HCT116 (cell line): Measurements from ENCODE around the gene C3orf52. TPM values are rescaled to one million over a fixed set of nuclear protein-coding genes. Genes with fewer than 3 reads are reported as not detected.

Experiments used
- ATAC-seq: fragments of 200-7000 bp; cut with Tn5 transposase; 2 replicates; pipeline ENCODE4 v1.9.1; 2020; ENCODE audit warnings: mild to moderate bottlenecking, moderate library complexity
- BruUV-seq: library from RNA; stranded (reverse); fragments of 400-500 nt; replicated peaks from 2 replicates; lab custom pipeline; 2021; lab: Mats Ljungman, UMichigan
- CTCF ChIA-PET: fragments of 300-600 bp; sonication (Branson Sonifier 250); formaldehyde crosslinking; loops from one replicate; lab custom pipeline; 2021; ENCODE audit warnings: antibody characterized with exemption; lab: Charles Lee
- POLR2A ChIA-PET: fragments of 300-600, 350-600 bp; sonication (Branson Sonifier 250); formaldehyde crosslinking; loops from one replicate; lab custom pipeline; 2021; ENCODE audit warnings: antibody characterized with exemption; lab: Charles Lee
- RAD21 ChIA-PET, 2 experiments: fragments of 300-600 bp; sonication (Branson Sonifier 250); formaldehyde crosslinking; loops; one replicate each; lab custom pipeline; 2023; ENCODE audit warnings: low total read pairs in 2 of 2; ENCODE audit not compliant: uncharacterized antibody in 2 of 2, unreplicated experiment in 2 of 2, low non-redundant PET in 1 of 2; lab: Charles Lee
- DNase-seq: peaks from one replicate; pipeline ENCODE4 v3.0.0-alpha.2; 2010; ENCODE audit warnings: low read depth, low spot score
- H2AFZ ChIP-seq: fragments of 200-600 bp; shearing (Covaris generic), sonication (generic); 2 replicates; pipeline ENCODE4 v1.6.1; 2017; ENCODE audit warnings: low read depth, mixed run types, mixed read lengths, antibody characterized with exemption, low read length; ENCODE audit not compliant: poor library complexity, severe bottlenecking
- H3K27ac ChIP-seq: 2 replicates; pipeline ENCODE4 v1.5.1; 2012; ENCODE audit warnings: low read depth, low read length
- H3K27me3 ChIP-seq: fragments of 200-600 bp; sonication (generic); 2 replicates; pipeline ENCODE4 v1.6.1; 2016; ENCODE audit warnings: mixed run types, low read length, mixed read lengths; ENCODE audit not compliant: insufficient read depth
- H3K36me3 ChIP-seq, 2 experiments: fragments of 200-500 bp in 1 of 2; fragments of 200-600 bp in 1 of 2; sonication (Bioruptor generic) in 1 of 2; sonication (generic) in 1 of 2; 2 replicates each; pipeline versions ENCODE4 v1.5.1 to v1.6.1; 2014 to 2016; ENCODE audit warnings: low read length in 2 of 2, inconsistent platforms in 1 of 2, mixed read lengths in 1 of 2, mixed run types in 1 of 2; ENCODE audit not compliant: insufficient read depth in 2 of 2, control insufficient read depth in 1 of 2
- H3K4me1 ChIP-seq, 2 experiments: fragments of 200-600 bp in 1 of 2; sonication (generic) in 1 of 2; 2 replicates each; pipeline versions ENCODE4 v1.5.1 to v1.6.1; 2012 to 2017; ENCODE audit warnings: low read length in 2 of 2, inconsistent platforms in 1 of 2, mild to moderate bottlenecking in 1 of 2, mixed read lengths in 1 of 2, mixed run types in 1 of 2, moderate library complexity in 1 of 2; ENCODE audit not compliant: insufficient read depth in 2 of 2, control insufficient read depth in 1 of 2
- H3K4me2 ChIP-seq: fragments of 200-600 bp; sonication (generic); 2 replicates; pipeline ENCODE4 v1.6.1; 2017; ENCODE audit warnings: mixed run types, low read length, mixed read lengths
- H3K4me3 ChIP-seq, 2 experiments: fragments of 200-600 bp in 1 of 2; sonication (generic) in 1 of 2; replicated peaks in 1 of 2; 2 replicates each; pipeline ENCODE4 v1.5.1; 2011 to 2016; ENCODE audit warnings: low read length in 2 of 2, control low read depth in 1 of 2, low read depth in 1 of 2, mild to moderate bottlenecking in 1 of 2, mixed read lengths in 1 of 2, mixed run types in 1 of 2
- H3K79me2 ChIP-seq: fragments of 200-600 bp; sonication (generic); 2 replicates; pipeline ENCODE4 v1.6.1; 2017; ENCODE audit warnings: mild to moderate bottlenecking, mixed run types, low read length, moderate library complexity, mixed read lengths; ENCODE audit not compliant: insufficient read depth
- H3K9ac ChIP-seq: fragments of 200-600 bp; sonication (generic); 2 replicates; pipeline ENCODE4 v1.6.1; 2016; ENCODE audit warnings: low read length, mixed read lengths
- H3K9me2 ChIP-seq: fragments of 200-600 bp; sonication (generic), shearing (Covaris generic); 2 replicates; pipeline ENCODE4 v1.6.1; 2017; ENCODE audit warnings: mixed run types, mild to moderate bottlenecking, moderate library complexity; ENCODE audit not compliant: insufficient read depth
- H3K9me3 ChIP-seq, 2 experiments: fragments of 200-500 bp in 1 of 2; fragments of 200-600 bp in 1 of 2; sonication (Bioruptor generic) in 1 of 2; sonication (generic) in 1 of 2; 2 replicates each; pipeline ENCODE4 v1.6.1; 2014 to 2017; ENCODE audit warnings: low read length in 2 of 2, mixed read lengths in 2 of 2, inconsistent platforms in 1 of 2, low read depth in 1 of 2, mild to moderate bottlenecking in 1 of 2, mixed run types in 1 of 2, moderate library complexity in 1 of 2; ENCODE audit not compliant: control insufficient read depth in 1 of 2, insufficient read depth in 1 of 2
- H4K20me1 ChIP-seq: fragments of 200-600 bp; sonication (generic), shearing (Covaris generic); 2 replicates; pipeline ENCODE4 v1.6.1; 2017; ENCODE audit warnings: mixed run types, mild to moderate bottlenecking, moderate library complexity; ENCODE audit not compliant: insufficient read depth
- CEBPB ChIP-seq: IDR thresholded peaks from 2 replicates; pipeline ENCODE4 v1.6.1; 2012; ENCODE audit warnings: low read depth
- EZH2phosphoT487 ChIP-seq: fragments of 200-600 bp; IDR thresholded peaks from 2 replicates; pipeline ENCODE4 v1.6.1; 2018; ENCODE audit warnings: antibody characterized with exemption, borderline replicate concordance
- FOSL1 ChIP-seq: IDR thresholded peaks from 2 replicates; pipeline ENCODE4 v1.6.1; 2012; ENCODE audit warnings: low read depth
- JUND ChIP-seq: IDR thresholded peaks from 2 replicates; pipeline ENCODE4 v1.6.1; 2012
- POLR2A ChIP-seq: IDR thresholded peaks from 2 replicates; pipeline ENCODE4 v1.7.0; 2011; ENCODE audit warnings: borderline replicate concordance; ENCODE audit not compliant: insufficient read depth, insufficient read length; ENCODE audit errors: extremely low read depth
- POLR2AphosphoS5 ChIP-seq: IDR thresholded peaks from 2 replicates; pipeline ENCODE4 v1.6.1; 2011; ENCODE audit warnings: mild to moderate bottlenecking, low read depth, low read length, moderate library complexity
- SIN3A ChIP-seq: IDR thresholded peaks from 2 replicates; pipeline ENCODE4 v1.6.1; 2012; ENCODE audit warnings: low read depth
- SP1 ChIP-seq: IDR thresholded peaks from 2 replicates; pipeline ENCODE4 v1.6.1; 2012; ENCODE audit warnings: low read depth
- SRF ChIP-seq: IDR thresholded peaks from 2 replicates; pipeline ENCODE4 v1.6.1; 2012; ENCODE audit warnings: low read depth
- TCF7L2 ChIP-seq: IDR thresholded peaks from 2 replicates; pipeline ENCODE4 v1.7.0; 2011; ENCODE audit warnings: borderline replicate concordance, inconsistent platforms; ENCODE audit not compliant: insufficient read depth, insufficient read length; ENCODE audit errors: extremely low read depth
- YY1 ChIP-seq: IDR thresholded peaks from 2 replicates; pipeline ENCODE4 v1.6.1; 2011; ENCODE audit warnings: low read length, low read depth, moderate library complexity, mild to moderate bottlenecking; ENCODE audit not compliant: insufficient replicate concordance; ENCODE audit errors: extremely low read depth
- intact Hi-C: fragments of 100-400 bp; cut with micrococcal nuclease; formaldehyde crosslinking; loops from 2 replicates; pipeline ENCODE4 v1.10.0; 2022
- total RNA-seq: library from RNA; stranded (reverse); gene quantifications from one replicate; pipeline ENCODE4 v1.2.1, GENCODE V29; 2021; ENCODE audit not compliant: unreplicated experiment
- TF ChIP-seq, protein P1 (sequence below): IDR thresholded peaks from 2 replicates; pipeline ENCODE4 v1.6.1; 2011; ENCODE audit warnings: mild to moderate bottlenecking, low read length, moderate library complexity; ENCODE audit not compliant: insufficient replicate concordance; ENCODE audit errors: extremely low read depth
- TF ChIP-seq, protein P2 (sequence below): IDR thresholded peaks from 2 replicates; pipeline ENCODE4 v1.6.1; 2012
- TF ChIP-seq, protein P3 (sequence below): IDR thresholded peaks from 2 replicates; pipeline ENCODE4 v1.6.1; 2012; ENCODE audit warnings: low read depth

The C3orf52 gene
- total RNA-seq, 1 experiment from 2014 or later: 14.3 TPM

DNA sequence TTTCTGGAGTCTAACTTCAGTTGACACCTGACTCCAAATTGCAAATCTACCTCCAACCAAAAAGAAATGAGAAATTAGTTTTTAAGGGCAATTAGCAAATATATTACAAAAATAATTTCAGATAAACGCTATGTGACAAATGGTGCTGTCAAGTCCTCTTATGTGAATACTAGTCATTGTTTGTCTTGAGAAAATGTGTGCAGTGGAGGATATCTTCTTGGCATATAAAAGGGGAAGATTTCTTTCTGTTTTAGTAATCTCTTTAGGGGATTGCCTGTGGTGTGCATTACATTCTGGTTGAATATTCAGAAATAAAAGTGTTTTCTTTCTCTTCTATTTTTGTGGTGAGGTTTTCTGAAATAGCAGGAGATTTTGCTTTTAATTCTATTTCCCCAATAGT lies 49.9 kb downstream of the C3orf52 start:
- Histone ChIP-seq H3K9me3 (no peaks in the 10 kb centered on the region), H3K4me3 (no peak overlapping the region), H3K4me2 (no peak overlapping the region), H3K9ac (no peak overlapping the region), H3K27me3 (no peaks in the 10 kb centered on the region), H3K79me2 (no peaks in the 10 kb centered on the region), H3K9me2 (no peaks in the 10 kb centered on the region), H4K20me1 (no peaks in the 10 kb centered on the region), H2AFZ (no peak overlapping the region), H3K36me3 (0 out of 4 replicates have a peak, but pooled peaks cover 0 to 2% of the 10 kb centered on the region in 2 experiments), H3K4me1 (no peaks in the 10 kb centered on the region; a peak in 1 of 4 replicates), H3K27ac (no peak overlapping the region)
- TF ChIP-seq JUND (no peak), SIN3A (no peak), CEBPB (no peak), FOSL1 (no peak), TCF7L2 (no peak), SP1 (no peak), POLR2A (no peak), EZH2phosphoT487 (no peak), POLR2AphosphoS5 (no peak), SRF (no peak), YY1 (no peak)
- TF ChIP-seq, protein P1, sequence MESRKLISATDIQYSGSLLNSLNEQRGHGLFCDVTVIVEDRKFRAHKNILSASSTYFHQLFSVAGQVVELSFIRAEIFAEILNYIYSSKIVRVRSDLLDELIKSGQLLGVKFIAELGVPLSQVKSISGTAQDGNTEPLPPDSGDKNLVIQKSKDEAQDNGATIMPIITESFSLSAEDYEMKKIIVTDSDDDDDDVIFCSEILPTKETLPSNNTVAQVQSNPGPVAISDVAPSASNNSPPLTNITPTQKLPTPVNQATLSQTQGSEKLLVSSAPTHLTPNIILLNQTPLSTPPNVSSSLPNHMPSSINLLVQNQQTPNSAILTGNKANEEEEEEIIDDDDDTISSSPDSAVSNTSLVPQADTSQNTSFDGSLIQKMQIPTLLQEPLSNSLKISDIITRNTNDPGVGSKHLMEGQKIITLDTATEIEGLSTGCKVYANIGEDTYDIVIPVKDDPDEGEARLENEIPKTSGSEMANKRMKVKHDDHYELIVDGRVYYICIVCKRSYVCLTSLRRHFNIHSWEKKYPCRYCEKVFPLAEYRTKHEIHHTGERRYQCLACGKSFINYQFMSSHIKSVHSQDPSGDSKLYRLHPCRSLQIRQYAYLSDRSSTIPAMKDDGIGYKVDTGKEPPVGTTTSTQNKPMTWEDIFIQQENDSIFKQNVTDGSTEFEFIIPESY: no peak
- TF ChIP-seq, protein P2, sequence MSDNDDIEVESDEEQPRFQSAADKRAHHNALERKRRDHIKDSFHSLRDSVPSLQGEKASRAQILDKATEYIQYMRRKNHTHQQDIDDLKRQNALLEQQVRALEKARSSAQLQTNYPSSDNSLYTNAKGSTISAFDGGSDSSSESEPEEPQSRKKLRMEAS: no peak
- TF ChIP-seq, protein P3, sequence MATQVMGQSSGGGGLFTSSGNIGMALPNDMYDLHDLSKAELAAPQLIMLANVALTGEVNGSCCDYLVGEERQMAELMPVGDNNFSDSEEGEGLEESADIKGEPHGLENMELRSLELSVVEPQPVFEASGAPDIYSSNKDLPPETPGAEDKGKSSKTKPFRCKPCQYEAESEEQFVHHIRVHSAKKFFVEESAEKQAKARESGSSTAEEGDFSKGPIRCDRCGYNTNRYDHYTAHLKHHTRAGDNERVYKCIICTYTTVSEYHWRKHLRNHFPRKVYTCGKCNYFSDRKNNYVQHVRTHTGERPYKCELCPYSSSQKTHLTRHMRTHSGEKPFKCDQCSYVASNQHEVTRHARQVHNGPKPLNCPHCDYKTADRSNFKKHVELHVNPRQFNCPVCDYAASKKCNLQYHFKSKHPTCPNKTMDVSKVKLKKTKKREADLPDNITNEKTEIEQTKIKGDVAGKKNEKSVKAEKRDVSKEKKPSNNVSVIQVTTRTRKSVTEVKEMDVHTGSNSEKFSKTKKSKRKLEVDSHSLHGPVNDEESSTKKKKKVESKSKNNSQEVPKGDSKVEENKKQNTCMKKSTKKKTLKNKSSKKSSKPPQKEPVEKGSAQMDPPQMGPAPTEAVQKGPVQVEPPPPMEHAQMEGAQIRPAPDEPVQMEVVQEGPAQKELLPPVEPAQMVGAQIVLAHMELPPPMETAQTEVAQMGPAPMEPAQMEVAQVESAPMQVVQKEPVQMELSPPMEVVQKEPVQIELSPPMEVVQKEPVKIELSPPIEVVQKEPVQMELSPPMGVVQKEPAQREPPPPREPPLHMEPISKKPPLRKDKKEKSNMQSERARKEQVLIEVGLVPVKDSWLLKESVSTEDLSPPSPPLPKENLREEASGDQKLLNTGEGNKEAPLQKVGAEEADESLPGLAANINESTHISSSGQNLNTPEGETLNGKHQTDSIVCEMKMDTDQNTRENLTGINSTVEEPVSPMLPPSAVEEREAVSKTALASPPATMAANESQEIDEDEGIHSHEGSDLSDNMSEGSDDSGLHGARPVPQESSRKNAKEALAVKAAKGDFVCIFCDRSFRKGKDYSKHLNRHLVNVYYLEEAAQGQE: no peak
- no peak for DNase-seq
- ChIA-PET RAD21 (no interaction called here), POLR2A (no interaction called here), CTCF (interaction anchor here (1.6 to 3.9 kb wide), 3 partner anchors 24 to 384 kb away, joined by 3 to 23 read pairs (median 5); no protein-coding TSS in a partner anchor)
- no peak for ATAC-seq
- no TSS peak for BruUV-seq
- intact Hi-C loops: loop anchor here (2.0 to 5.0 kb wide), 2 partner anchors 191 to 301 kb away; no protein-coding TSS in a partner anchor
